Measurements from ENCODE around the gene KCNJ16. TPM values are rescaled to one million over a fixed set of nuclear protein-coding genes. Genes with fewer than 3 reads are reported as not detected.

The KCNJ16 gene
- total RNA-seq, 1 donor from 2014 or later, result 0.17 TPM

GRCh38 chr17:70120425-70120824 lies 45.4 kb downstream of the KCNJ16 start:
- TF ChIP-seq, protein P1, sequence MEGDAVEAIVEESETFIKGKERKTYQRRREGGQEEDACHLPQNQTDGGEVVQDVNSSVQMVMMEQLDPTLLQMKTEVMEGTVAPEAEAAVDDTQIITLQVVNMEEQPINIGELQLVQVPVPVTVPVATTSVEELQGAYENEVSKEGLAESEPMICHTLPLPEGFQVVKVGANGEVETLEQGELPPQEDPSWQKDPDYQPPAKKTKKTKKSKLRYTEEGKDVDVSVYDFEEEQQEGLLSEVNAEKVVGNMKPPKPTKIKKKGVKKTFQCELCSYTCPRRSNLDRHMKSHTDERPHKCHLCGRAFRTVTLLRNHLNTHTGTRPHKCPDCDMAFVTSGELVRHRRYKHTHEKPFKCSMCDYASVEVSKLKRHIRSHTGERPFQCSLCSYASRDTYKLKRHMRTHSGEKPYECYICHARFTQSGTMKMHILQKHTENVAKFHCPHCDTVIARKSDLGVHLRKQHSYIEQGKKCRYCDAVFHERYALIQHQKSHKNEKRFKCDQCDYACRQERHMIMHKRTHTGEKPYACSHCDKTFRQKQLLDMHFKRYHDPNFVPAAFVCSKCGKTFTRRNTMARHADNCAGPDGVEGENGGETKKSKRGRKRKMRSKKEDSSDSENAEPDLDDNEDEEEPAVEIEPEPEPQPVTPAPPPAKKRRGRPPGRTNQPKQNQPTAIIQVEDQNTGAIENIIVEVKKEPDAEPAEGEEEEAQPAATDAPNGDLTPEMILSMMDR (IDR thresholded peaks at IDR 0.05), result no peak
- Mint-ChIP-seq H3K4me3 (ENCODE audit: unreplicated experiment) (no peak overlapping the region), H3K4me1 (ENCODE audit: low read depth) (no peaks in the 10 kb centered on the region), H3K27ac (ENCODE audit: unreplicated experiment) (no peak overlapping the region), H3K27me3 (ENCODE audit: low read depth) (no peaks in the 10 kb centered on the region), H3K9me3 (ENCODE audit: low read depth) (peaks cover 5% of the 10 kb centered on the region), H3K36me3 (ENCODE audit: low read depth) (no peaks in the 10 kb centered on the region)
- DNase-seq (ENCODE audit: low spot score), result no peak

DNA sequence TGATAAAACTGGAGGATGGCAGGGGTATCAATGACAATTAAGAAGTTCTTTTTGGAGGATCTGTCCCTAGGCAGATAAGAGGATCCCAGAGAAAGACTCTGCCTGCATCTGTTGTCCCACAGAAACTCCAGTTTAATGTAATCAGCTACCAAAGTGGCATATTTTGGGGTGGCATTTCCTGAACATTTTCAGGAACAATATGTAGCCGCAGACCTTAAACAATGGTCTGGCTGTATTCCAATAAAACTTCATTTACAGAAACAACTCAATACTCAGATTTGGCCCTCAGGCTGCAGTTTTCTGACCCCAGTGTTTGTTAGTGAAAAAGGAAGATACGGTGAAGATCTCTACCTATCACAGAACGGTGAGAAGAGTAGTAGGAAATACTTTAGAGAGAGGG lies 46.1 kb downstream of the KCNJ16 start:
- no peak for DNase-seq (ENCODE audit: low spot score)
- Mint-ChIP-seq H3K27ac (ENCODE audit: unreplicated experiment) (no peak overlapping the region), H3K27me3 (ENCODE audit: low read depth) (no peaks in the 10 kb centered on the region), H3K4me1 (ENCODE audit: low read depth) (no peaks in the 10 kb centered on the region), H3K4me3 (ENCODE audit: unreplicated experiment) (no peak overlapping the region), H3K9me3 (ENCODE audit: low read depth) (peaks cover 5% of the 10 kb centered on the region), H3K36me3 (ENCODE audit: low read depth) (no peaks in the 10 kb centered on the region)
- TF ChIP-seq, protein P1 (IDR thresholded peaks at IDR 0.05), result no peak

- TF ChIP-seq, protein P1 (IDR thresholded peaks at IDR 0.05), result no peak
- Mint-ChIP-seq H3K27me3 (ENCODE audit: low read depth) (no peaks in the 10 kb centered on the region), H3K27ac (ENCODE audit: unreplicated experiment) (no peak overlapping the region), H3K4me1 (ENCODE audit: low read depth) (no peaks in the 10 kb centered on the region), H3K9me3 (ENCODE audit: low read depth) (peaks cover 2% of the 10 kb centered on the region), H3K4me3 (ENCODE audit: unreplicated experiment) (no peak overlapping the region), H3K36me3 (ENCODE audit: low read depth) (no peaks in the 10 kb centered on the region)
- no peak for DNase-seq (ENCODE audit: low spot score)
These were observed 48.2 kb downstream of the KCNJ16 start for GRCh38 chr17:70123193-70123592.

DNA sequence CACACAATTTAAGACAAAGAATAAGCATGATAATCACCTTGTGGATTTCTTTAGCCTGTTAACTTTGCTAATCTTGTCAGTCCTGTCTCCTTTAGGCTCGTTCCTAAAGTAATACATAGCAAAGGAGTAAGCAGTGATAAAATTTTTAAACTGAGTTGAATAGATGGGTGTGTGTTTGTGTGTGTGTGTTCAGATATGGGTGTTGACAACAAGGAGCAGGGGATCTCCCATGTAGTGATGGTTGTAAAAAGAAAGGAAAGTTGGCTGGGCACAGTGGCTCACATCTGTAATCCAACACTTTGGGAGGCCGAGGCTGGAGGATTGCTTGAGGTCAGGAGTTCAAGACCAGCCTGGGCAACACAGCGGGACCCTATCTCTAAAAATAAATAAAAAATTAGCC lies 49.7 kb downstream of the KCNJ16 start:
- no peak overlapping the region for H3K27ac Mint-ChIP-seq (ENCODE audit: unreplicated experiment)
- H3K36me3 Mint-ChIP-seq (ENCODE audit: low read depth), result no peaks in the 10 kb centered on the region
- H3K4me3 Mint-ChIP-seq (ENCODE audit: unreplicated experiment), result no peak overlapping the region
- no peaks in the 10 kb centered on the region for H3K9me3 Mint-ChIP-seq (ENCODE audit: low read depth)
- TF ChIP-seq, protein P1 (IDR thresholded peaks at IDR 0.05), result no peak
- H3K4me1 Mint-ChIP-seq (ENCODE audit: low read depth), result no peaks in the 10 kb centered on the region
- no peaks in the 10 kb centered on the region for H3K27me3 Mint-ChIP-seq (ENCODE audit: low read depth)
- no peak for DNase-seq (ENCODE audit: low spot score)

DNA sequence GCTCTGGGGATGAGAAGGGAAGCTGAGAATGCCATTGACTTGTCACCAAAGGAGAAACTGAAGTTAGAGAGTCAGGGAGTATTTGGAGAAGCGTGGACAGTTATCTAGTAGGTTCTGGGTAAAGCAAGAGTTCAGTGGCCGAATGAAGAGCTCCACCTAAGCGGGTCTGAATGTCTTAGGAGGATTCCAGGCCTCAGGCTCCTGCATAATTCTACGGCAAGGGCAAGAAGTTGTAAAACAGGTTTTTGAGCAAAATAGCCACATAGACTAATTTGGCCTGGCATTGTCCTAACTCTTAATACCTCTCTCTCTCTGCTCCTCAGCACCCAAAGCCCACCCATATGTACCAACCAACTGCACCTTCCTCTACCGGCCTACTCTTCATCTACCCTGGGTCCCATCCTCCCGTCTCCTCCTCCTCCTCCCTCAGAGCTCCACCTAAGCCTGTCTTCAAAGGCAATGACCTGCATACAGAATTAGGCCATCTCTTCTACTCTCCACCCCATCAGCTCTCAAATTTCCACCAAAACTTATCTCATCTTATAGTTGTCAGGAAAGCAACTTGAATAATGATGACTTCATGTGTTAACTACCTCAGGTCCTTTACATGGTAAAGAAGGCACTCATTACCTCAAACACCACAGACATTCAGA lies 52.3 kb downstream of the KCNJ16 start:
- Mint-ChIP-seq H3K4me3 (ENCODE audit: unreplicated experiment) (no peak overlapping the region), H3K36me3 (ENCODE audit: low read depth) (no peaks in the 10 kb centered on the region), H3K4me1 (ENCODE audit: low read depth) (no peaks in the 10 kb centered on the region), H3K9me3 (ENCODE audit: low read depth) (peaks cover 2% of the 10 kb centered on the region), H3K27ac (ENCODE audit: unreplicated experiment) (no peak overlapping the region), H3K27me3 (ENCODE audit: low read depth) (peaks cover 2% of the 10 kb centered on the region)
- TF ChIP-seq, protein P1 (IDR thresholded peaks at IDR 0.05), result no peak
- no peak for DNase-seq (ENCODE audit: low spot score)
